H1 (cell line): ENCODE results near the gene LUZP1. TPM values are rescaled to one million over a fixed set of nuclear protein-coding genes. Genes with fewer than 3 reads are reported as not detected.

Source experiments
- CTCF ChIA-PET: fragments of 300-600 bp; sonication (Branson Sonifier 250); formaldehyde crosslinking; loops from one replicate; lab custom pipeline; 2021; ENCODE audit not compliant: partially characterized antibody; lab: Charles Lee
- POLR2A ChIA-PET: fragments of 300-600 bp; sonication (Branson Sonifier 250); formaldehyde crosslinking; loops from one replicate; lab custom pipeline; 2021; ENCODE audit warnings: inconsistent platforms; ENCODE audit not compliant: partially characterized antibody; lab: Charles Lee
- DNase-seq, 2 experiments: peaks; one replicate each; pipeline versions ENCODE4 v3.0.0 to v3.0.0-alpha.2; 2010 to 2022; ENCODE audit warnings: low spot score in 2 of 2, low read depth in 1 of 2, mixed read lengths in 1 of 2
- FAIRE-seq: peaks from 2 replicates; lab custom pipeline; 2011; peaks lifted over from hg19 to GRCh38; lab: Jason Lieb, UNC
- H2AFZ ChIP-seq: 2 replicates; pipeline ENCODE4 v1.8.1; 2012; ENCODE audit warnings: low read length, inconsistent platforms
- H2AK5ac ChIP-seq: 2 replicates; pipeline ENCODE4 v1.6.1; 2013; ENCODE audit warnings: low read depth, low read length
- H2BK120ac ChIP-seq: replicated peaks from 2 replicates; pipeline ENCODE3; 2013; ENCODE audit warnings: low read depth, low read length, inconsistent platforms
- H2BK12ac ChIP-seq: 2 replicates; pipeline ENCODE4 v1.6.1; 2013; ENCODE audit warnings: low read depth, low read length
- H2BK15ac ChIP-seq: 2 replicates; pipeline ENCODE4 v1.6.1; 2013; ENCODE audit warnings: low read length
- H2BK20ac ChIP-seq: 2 replicates; pipeline ENCODE4 v1.6.1; 2013; ENCODE audit warnings: low read length
- H2BK5ac ChIP-seq: 2 replicates; pipeline ENCODE4 v1.6.1; 2013; ENCODE audit warnings: low read depth, low read length
- H3K14ac ChIP-seq: 2 replicates; pipeline ENCODE4 v1.6.1; 2013; ENCODE audit warnings: inconsistent platforms; ENCODE audit not compliant: insufficient read length
- H3K18ac ChIP-seq: 2 replicates; pipeline ENCODE4 v1.6.1; 2013; ENCODE audit warnings: low read length; ENCODE audit errors: extremely low read depth
- H3K23ac ChIP-seq: 2 replicates; pipeline ENCODE4 v1.6.1; 2013; ENCODE audit warnings: inconsistent platforms; ENCODE audit not compliant: insufficient read length
- H3K23me2 ChIP-seq: 2 replicates; pipeline ENCODE4 v1.6.1; 2013; ENCODE audit warnings: low read depth, low read length
- H3K27ac ChIP-seq: 2 replicates; pipeline ENCODE4 v1.6.1; 2011; ENCODE audit warnings: low read depth, low read length, inconsistent platforms
- H3K27me3 ChIP-seq, 4 experiments: replicated peaks in 1 of 4; 1 replicate in 1 of 4; 2 replicates in 3 of 4; pipeline versions ENCODE4 v1.6.1 to v1.8.1; 2011 to 2013; ENCODE audit warnings: low read length in 3 of 4, mild to moderate bottlenecking in 3 of 4, inconsistent platforms in 2 of 4, mixed read lengths in 2 of 4, moderate library complexity in 1 of 4; ENCODE audit not compliant: control insufficient read depth in 3 of 4, insufficient read depth in 3 of 4; ENCODE audit errors: extremely low read depth in 1 of 4
- H3K36me3 ChIP-seq, 4 experiments: 2 replicates each; pipeline versions ENCODE4 v1.6.1 to v1.8.1; 2011 to 2013; ENCODE audit warnings: mild to moderate bottlenecking in 4 of 4, low read length in 3 of 4, moderate library complexity in 2 of 4, control low read depth in 1 of 4, inconsistent platforms in 1 of 4; ENCODE audit not compliant: insufficient read depth in 4 of 4, control insufficient read depth in 2 of 4
- H3K4ac ChIP-seq: replicated peaks from 2 replicates; pipeline ENCODE3; 2013; ENCODE audit warnings: low read length, low read depth, mixed read lengths, inconsistent platforms; ENCODE audit not compliant: insufficient read length
- H3K4me1 ChIP-seq, 4 experiments: replicated peaks in 1 of 4; 1 replicate in 1 of 4; 2 replicates in 3 of 4; pipeline versions ENCODE4 v1.6.1 to v1.8.1; 2011 to 2013; ENCODE audit warnings: low read length in 3 of 4, inconsistent platforms in 2 of 4, mixed read lengths in 1 of 4; ENCODE audit not compliant: insufficient read depth in 4 of 4, control insufficient read depth in 3 of 4
- H3K4me2 ChIP-seq, 2 experiments: 2 replicates each; pipeline versions ENCODE4 v1.6.1 to v1.8.1; 2011 to 2013; ENCODE audit warnings: low read depth in 2 of 2, low read length in 2 of 2, control low read depth in 1 of 2, inconsistent platforms in 1 of 2, mild to moderate bottlenecking in 1 of 2; ENCODE audit not compliant: insufficient read depth in 1 of 2
- H3K4me3 ChIP-seq, 4 experiments: fragments of 200-600, 300-600 bp in 1 of 4; sonication (generic), shearing (Covaris generic), sonication (Bioruptor Twin) in 1 of 4; 2 replicates each; pipeline versions ENCODE4 v1.5.1 to v1.8.1; 2011 to 2016; ENCODE audit warnings: low read length in 4 of 4, low read depth in 3 of 4, control low read depth in 2 of 4, inconsistent platforms in 2 of 4, mild to moderate bottlenecking in 2 of 4, mixed read lengths in 1 of 4, moderate library complexity in 1 of 4; ENCODE audit not compliant: insufficient read depth in 2 of 4; ENCODE audit errors: extremely low read depth in 1 of 4
- H3K56ac ChIP-seq: replicated peaks from 2 replicates; pipeline ENCODE3; 2013; ENCODE audit warnings: low read depth, mild to moderate bottlenecking, mixed read lengths, low read length, inconsistent platforms; ENCODE audit not compliant: insufficient read length
- H3K79me1 ChIP-seq: 2 replicates; pipeline ENCODE4 v1.6.1; 2013; ENCODE audit warnings: low read depth, low read length, control low read depth
- H3K79me2 ChIP-seq, 2 experiments: 2 replicates each; pipeline versions ENCODE4 v1.6.1 to v1.8.1; 2012 to 2013; ENCODE audit warnings: low read length in 2 of 2, mild to moderate bottlenecking in 2 of 2, inconsistent platforms in 1 of 2; ENCODE audit not compliant: insufficient read depth in 2 of 2, control insufficient read depth in 1 of 2
- H3K9ac ChIP-seq, 4 experiments: replicated peaks in 1 of 4; 1 replicate in 1 of 4; 2 replicates in 3 of 4; pipeline versions ENCODE4 v1.6.1 to v1.8.1; 2011 to 2013; ENCODE audit warnings: low read depth in 3 of 4, low read length in 3 of 4, control low read depth in 2 of 4, mild to moderate bottlenecking in 2 of 4, moderate library complexity in 2 of 4, inconsistent platforms in 1 of 4; ENCODE audit errors: extremely low read depth in 1 of 4
- H3K9me3 ChIP-seq, 2 experiments: 2 replicates each; pipeline versions ENCODE4 v1.6.1 to v1.8.1; 2012 to 2013; ENCODE audit warnings: mild to moderate bottlenecking in 2 of 2, moderate library complexity in 2 of 2, control low read depth in 1 of 2, inconsistent platforms in 1 of 2, low read depth in 1 of 2, low read length in 1 of 2, mixed read lengths in 1 of 2; ENCODE audit not compliant: insufficient read depth in 2 of 2
- H4K20me1 ChIP-seq, 2 experiments: replicated peaks in 1 of 2; 2 replicates each; pipeline versions ENCODE3 to v1.8.1; 2011 to 2013; ENCODE audit warnings: inconsistent platforms in 2 of 2, low read length in 2 of 2, mild to moderate bottlenecking in 1 of 2; ENCODE audit not compliant: insufficient read depth in 2 of 2, control insufficient read depth in 1 of 2
- H4K5ac ChIP-seq: 2 replicates; pipeline ENCODE4 v1.6.1; 2013; ENCODE audit warnings: low read length, low read depth, mixed read lengths, inconsistent platforms; ENCODE audit not compliant: insufficient read length
- H4K8ac ChIP-seq: 2 replicates; pipeline ENCODE4 v1.8.0; 2013; ENCODE audit warnings: mild to moderate bottlenecking, moderate library complexity, low read length, inconsistent platforms; ENCODE audit not compliant: insufficient read depth; ENCODE audit errors: extremely low read depth
- H4K91ac ChIP-seq: replicated peaks from 2 replicates; pipeline ENCODE3; 2013; ENCODE audit warnings: low read length, mixed read lengths, inconsistent platforms; ENCODE audit not compliant: insufficient read length
- BACH1 ChIP-seq: IDR thresholded peaks from 2 replicates; pipeline ENCODE4 v1.6.1; 2012; ENCODE audit warnings: low read length, improper control_type of control experiment
- CBX8 ChIP-seq: fragments of 300-800, 300-1000 bp; sonication (generic); IDR thresholded peaks from 2 replicates; pipeline ENCODE4 v1.7.1; 2016; ENCODE audit warnings: low read depth, low read length, borderline replicate concordance
- CEBPB ChIP-seq: IDR thresholded peaks from 2 replicates; pipeline ENCODE4 v1.6.1; 2012; ENCODE audit warnings: low read depth, low read length
- EZH2 ChIP-seq: fragments of 200-600 bp; sonication (generic); IDR thresholded peaks from 2 replicates; pipeline ENCODE4 v1.7.1; 2012; ENCODE audit warnings: low read depth, mild to moderate bottlenecking, moderate library complexity, low read length, inconsistent platforms; ENCODE audit not compliant: severe bottlenecking
- HDAC6 ChIP-seq: IDR thresholded peaks from one replicate; pipeline ENCODE4 v1.7.1; 2012; ENCODE audit warnings: low read depth, mild to moderate bottlenecking, inconsistent platforms, low read length, moderate library complexity
- RBBP5 ChIP-seq: IDR thresholded peaks from 2 replicates; pipeline ENCODE4 v1.7.1; 2012; ENCODE audit warnings: low read depth, mild to moderate bottlenecking, inconsistent platforms, low read length, moderate library complexity, borderline replicate concordance
- RFX5 ChIP-seq: IDR thresholded peaks from 2 replicates; pipeline ENCODE4 v1.6.1; 2011; ENCODE audit warnings: low read depth, low read length, improper control_type of control experiment, borderline replicate concordance
- SIX5 ChIP-seq: IDR thresholded peaks from 2 replicates; pipeline ENCODE4 v1.6.1; 2011; ENCODE audit warnings: mild to moderate bottlenecking, low read depth, low read length
- SP4 ChIP-seq: IDR thresholded peaks from 2 replicates; pipeline ENCODE4 v1.6.1; 2012; ENCODE audit warnings: low read length, inconsistent platforms
- WGBS, 2 experiments: shearing (Covaris generic) in 1 of 2; methylation state at CpG; one replicate each; pipeline versions ENCODE4 v1.1.6 to v1.1.7; 2013 to 2015; ENCODE audit warnings: low lambda C conversion rate in 2 of 2, mixed read lengths in 2 of 2, inconsistent platforms in 1 of 2, low coverage in 1 of 2, missing lambda C conversion rate in 1 of 2; ENCODE audit not compliant: insufficient replicate concordance in 2 of 2, insufficient coverage in 1 of 2, insufficient read length in 1 of 2; ENCODE audit errors: extremely low coverage in 1 of 2, missing lambda C conversion rate in 1 of 2; 5-methylcytosine and 5-hydroxymethylcytosine counted together
- polyA plus RNA-seq, 7 experiments: library from polyadenylated mRNA; depleted of rRNA in 3 of 7; stranded (reverse) in 5 of 7; unstranded in 2 of 7; fragments of >200 nt in 5 of 7; fragments of 200-250 nt in 2 of 7; gene quantifications; 1 replicate in 5 of 7; 2 replicates in 1 of 7; 4 replicates in 1 of 7; pipeline versions ENCODE4 v1.2.1 to v1.2.3, GENCODE V29; 2011 to 2013; ENCODE audit warnings: missing spikeins in 2 of 7, mixed read lengths in 2 of 7
- total RNA-seq: library from RNA; stranded (reverse); fragmentation: NEBNext Ultra II Directional; extraction: Animal tissue kit (Norgen Biotek cat#: 25700); gene quantifications from 2 replicates; pipeline ENCODE4 v1.2.1, GENCODE V29; 2021
- TF ChIP-seq, protein P1 (sequence below): IDR thresholded peaks from 2 replicates; pipeline ENCODE4 v1.6.1; 2011; ENCODE audit warnings: low read length, improper control_type of control experiment
- TF ChIP-seq, protein P2 (sequence below): IDR thresholded peaks from 2 replicates; pipeline ENCODE4 v1.6.1; 2012; ENCODE audit warnings: low read length, inconsistent platforms

Gene LUZP1
- total and polyA plus RNA-seq, 2 of the 8 experiments (the other 6 are each of a cell fraction or from before 2014, with no cell fraction given), result 14.0 to 60.5 TPM

DNA sequence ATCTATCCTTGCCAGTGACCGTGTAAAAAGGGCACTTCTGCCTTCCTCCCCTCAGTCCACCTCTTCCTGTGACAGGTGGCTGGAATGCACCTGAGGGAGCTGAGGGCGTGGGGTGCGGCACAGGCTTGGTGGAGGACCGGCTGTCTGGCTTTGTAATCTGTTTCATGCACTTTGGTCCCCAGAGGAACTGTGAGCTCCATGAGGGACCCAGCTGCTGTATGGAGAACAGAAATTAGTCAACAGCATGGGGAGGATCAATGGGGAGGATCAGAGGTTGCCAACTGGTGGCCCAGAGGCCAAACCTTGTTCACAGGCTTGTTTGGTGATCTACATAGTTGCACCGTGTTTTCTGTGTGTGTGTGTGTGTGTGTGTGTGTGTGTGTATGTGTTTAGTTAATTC lies 19.0 kb upstream of the LUZP1 start:
- Histone ChIP-seq H2BK15ac (no peak overlapping the region), H3K23ac (no peak overlapping the region), H3K56ac (no peak overlapping the region), H2BK5ac (no peak overlapping the region), H3K14ac (no peak overlapping the region), H3K4me2 (no peak overlapping the region), H4K91ac (no peak overlapping the region), H4K5ac (no peak overlapping the region), H3K79me2 (no peaks in the 10 kb centered on the region), H2BK120ac (no peak overlapping the region), H3K4me1 (no peaks in the 10 kb centered on the region), H3K4me3 (no peak overlapping the region), H3K9me3 (no peaks in the 10 kb centered on the region), H3K9ac (no peak overlapping the region), H2BK20ac (no peak overlapping the region; the same call in 1 of the 2 replicates), H3K4ac (no peak overlapping the region), H3K18ac (no peak overlapping the region), H3K79me1 (no peaks in the 10 kb centered on the region), H2BK12ac (no peak overlapping the region), H4K8ac (no peak overlapping the region), H3K36me3 (peaks cover 0 to 5% (median 0%) of the 10 kb centered on the region in 4 experiments; a peak in 1 of 8 replicates), H3K23me2 (no peaks in the 10 kb centered on the region), H4K20me1 (no peaks in the 10 kb centered on the region), H3K27me3 (no peaks in the 10 kb centered on the region; a peak in 1 of 7 replicates), H3K27ac (no peak overlapping the region), H2AFZ (no peak overlapping the region), H2AK5ac (no peak overlapping the region)
- 79% methylated on average over 5 of the region's 5 CpGs; no CpG with 5 or more reads in 1 of the 2 experiments for WGBS, 2 experiments
- CTCF ChIA-PET, result interaction anchor here (0.7 to 27.4 kb wide), 6 partner anchors 9 to 211 kb away, joined by 3 to 705 read pairs (median 4); no protein-coding TSS in a partner anchor
- DNase-seq (no peak), FAIRE-seq (no peak)
- POLR2A ChIA-PET, result interaction anchor here (0.6 to 1.0 kb wide), 4 partner anchors 17 to 547 kb away, joined by 3 read pairs; no protein-coding TSS in a partner anchor
- TF ChIP-seq, protein P1, sequence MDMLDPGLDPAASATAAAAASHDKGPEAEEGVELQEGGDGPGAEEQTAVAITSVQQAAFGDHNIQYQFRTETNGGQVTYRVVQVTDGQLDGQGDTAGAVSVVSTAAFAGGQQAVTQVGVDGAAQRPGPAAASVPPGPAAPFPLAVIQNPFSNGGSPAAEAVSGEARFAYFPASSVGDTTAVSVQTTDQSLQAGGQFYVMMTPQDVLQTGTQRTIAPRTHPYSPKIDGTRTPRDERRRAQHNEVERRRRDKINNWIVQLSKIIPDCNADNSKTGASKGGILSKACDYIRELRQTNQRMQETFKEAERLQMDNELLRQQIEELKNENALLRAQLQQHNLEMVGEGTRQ, result no peak
- TF ChIP-seq CEBPB (no peak), RFX5 (no peak), CBX8 (no peak), HDAC6 (no peak), SP4 (no peak), EZH2 (no peak), BACH1 (no peak), SIX5 (no peak), RBBP5 (no peak)
- TF ChIP-seq, protein P2, sequence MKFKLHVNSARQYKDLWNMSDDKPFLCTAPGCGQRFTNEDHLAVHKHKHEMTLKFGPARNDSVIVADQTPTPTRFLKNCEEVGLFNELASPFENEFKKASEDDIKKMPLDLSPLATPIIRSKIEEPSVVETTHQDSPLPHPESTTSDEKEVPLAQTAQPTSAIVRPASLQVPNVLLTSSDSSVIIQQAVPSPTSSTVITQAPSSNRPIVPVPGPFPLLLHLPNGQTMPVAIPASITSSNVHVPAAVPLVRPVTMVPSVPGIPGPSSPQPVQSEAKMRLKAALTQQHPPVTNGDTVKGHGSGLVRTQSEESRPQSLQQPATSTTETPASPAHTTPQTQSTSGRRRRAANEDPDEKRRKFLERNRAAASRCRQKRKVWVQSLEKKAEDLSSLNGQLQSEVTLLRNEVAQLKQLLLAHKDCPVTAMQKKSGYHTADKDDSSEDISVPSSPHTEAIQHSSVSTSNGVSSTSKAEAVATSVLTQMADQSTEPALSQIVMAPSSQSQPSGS, result no peak
